GM12878 (cell line): ENCODE measurements around the gene WDR59.

ENCODE experiments used
- ASH2L ChIP-seq: fragments of 300-600, 200-600 bp; sonication (generic); IDR thresholded peaks from 2 replicates; pipeline ENCODE4 v1.6.1; 2017; ENCODE audit warnings: low read depth, mild to moderate bottlenecking, borderline replicate concordance
- BACH1 ChIP-seq: fragments of 450-650 bp; IDR thresholded peaks from 2 replicates; pipeline ENCODE4 v1.6.1; 2017; ENCODE audit warnings: mild to moderate bottlenecking, borderline replicate concordance
- CBX5 ChIP-seq: sonication (generic); IDR thresholded peaks from 2 replicates; pipeline ENCODE4 v1.6.1; 2016; ENCODE audit warnings: low read depth, moderate library complexity, mild to moderate bottlenecking, inconsistent platforms
- CTCF ChIP-seq, 3 experiments: IDR thresholded peaks in 2 of 3; conservative IDR thresholded peaks in 1 of 3; 2 replicates each; pipeline ENCODE4 v1.5.1; 2011; ENCODE audit warnings: low read depth in 3 of 3, low read length in 3 of 3, mild to moderate bottlenecking in 3 of 3, control low read depth in 2 of 3, moderate library complexity in 2 of 3, inconsistent platforms in 1 of 3, mixed read lengths in 1 of 3; ENCODE audit not compliant: control insufficient read depth in 2 of 3, insufficient read depth in 1 of 3; ENCODE audit errors: extremely low read depth in 1 of 3
- EZH2 ChIP-seq: IDR thresholded peaks from 2 replicates; pipeline ENCODE4 v1.6.1; 2012; ENCODE audit warnings: low read depth, mild to moderate bottlenecking, control low read depth, inconsistent platforms, low read length, borderline replicate concordance; ENCODE audit not compliant: control insufficient read depth
- HDAC2 ChIP-seq: fragments of 200-600 bp; sonication (generic); IDR thresholded peaks from 2 replicates; pipeline ENCODE4 v1.6.1; 2017
- KDM1A ChIP-seq: fragments of 200-600 bp; sonication (generic); IDR thresholded peaks from 2 replicates; pipeline ENCODE4 v1.6.1; 2016; ENCODE audit warnings: borderline replicate concordance
- MAX ChIP-seq: IDR thresholded peaks from 2 replicates; pipeline ENCODE4 v1.6.1; 2012; ENCODE audit warnings: low read depth, low read length, improper control_type of control experiment
- MYC ChIP-seq: IDR thresholded peaks from 2 replicates; pipeline ENCODE4 v1.6.1; 2011; ENCODE audit warnings: mild to moderate bottlenecking, low read length, moderate library complexity, inconsistent platforms; ENCODE audit not compliant: insufficient read depth, insufficient replicate concordance, insufficient read length, severe bottlenecking
- NFYB ChIP-seq: IDR thresholded peaks from 2 replicates; pipeline ENCODE4 v1.6.1; 2011; ENCODE audit warnings: low read depth, mild to moderate bottlenecking, low read length, improper control_type of control experiment, moderate library complexity; ENCODE audit not compliant: insufficient read depth
- SREBF2 ChIP-seq: IDR thresholded peaks from 2 replicates; pipeline ENCODE4 v1.6.1; 2012; ENCODE audit warnings: mild to moderate bottlenecking, low read length

- TF ChIP-seq CTCF (IDR thresholded peaks at IDR 0.05 in 2 of 3, conservative IDR thresholded peaks at IDR 0.05 in 1 of 3; ENCODE audit: control insufficient read depth in 2 of 3, extremely low read depth in 1 of 3, insufficient read depth in 1 of 3, low read depth in 3 of 3, low read length in 3 of 3), result no peak
- no peak for TF ChIP-seq EZH2
- TF ChIP-seq HDAC2, result no peak
- TF ChIP-seq CBX5, result no peak
- no peak for TF ChIP-seq ASH2L
- TF ChIP-seq KDM1A, result no peak
- no peak for TF ChIP-seq BACH1
- no peak for TF ChIP-seq MAX
- no peak for TF ChIP-seq NFYB
- TF ChIP-seq SREBF2, result no peak
- TF ChIP-seq MYC, result no peak
Measured at GRCh38 chr16:74896389-74897370, 88.2 kb downstream of the WDR59 start.
